ES-I3 (cell line): ENCODE results near the gene RBBP8NL.

Experiments used
- H3K36me3 ChIP-seq: 2 replicates; pipeline ENCODE4 v1.6.1; 2013; ENCODE audit warnings: mild to moderate bottlenecking, low read length, control low read depth, moderate library complexity; ENCODE audit not compliant: insufficient read depth
- H3K4me1 ChIP-seq: 2 replicates; pipeline ENCODE4 v1.6.1; 2013; ENCODE audit warnings: mild to moderate bottlenecking, control low read depth, low read length; ENCODE audit not compliant: insufficient read depth
- H3K9ac ChIP-seq: 2 replicates; pipeline ENCODE4 v1.6.1; 2013; ENCODE audit warnings: low read depth, mild to moderate bottlenecking, low read length, moderate library complexity
- H3K9me3 ChIP-seq: 2 replicates; pipeline ENCODE4 v1.6.1; 2013; ENCODE audit warnings: mild to moderate bottlenecking, low read length, moderate library complexity; ENCODE audit not compliant: control insufficient read depth, insufficient read depth

Gene RBBP8NL

GRCh38 chr20:62427172-62428001 is at the start of gene RBBP8NL:
Gene RBBP8NL, minus strand, starts transcription at chr20:62427539. Its CDS starts 7,892 bp downstream, at chr20:62419647.
- H3K4me1 ChIP-seq = no peaks in the 10 kb centered on the region
- H3K36me3 ChIP-seq = no peaks in the 10 kb centered on the region
- no peaks in the 10 kb centered on the region for H3K9me3 ChIP-seq
- no peak within 1 kb of the TSS for H3K9ac ChIP-seq

DNA sequence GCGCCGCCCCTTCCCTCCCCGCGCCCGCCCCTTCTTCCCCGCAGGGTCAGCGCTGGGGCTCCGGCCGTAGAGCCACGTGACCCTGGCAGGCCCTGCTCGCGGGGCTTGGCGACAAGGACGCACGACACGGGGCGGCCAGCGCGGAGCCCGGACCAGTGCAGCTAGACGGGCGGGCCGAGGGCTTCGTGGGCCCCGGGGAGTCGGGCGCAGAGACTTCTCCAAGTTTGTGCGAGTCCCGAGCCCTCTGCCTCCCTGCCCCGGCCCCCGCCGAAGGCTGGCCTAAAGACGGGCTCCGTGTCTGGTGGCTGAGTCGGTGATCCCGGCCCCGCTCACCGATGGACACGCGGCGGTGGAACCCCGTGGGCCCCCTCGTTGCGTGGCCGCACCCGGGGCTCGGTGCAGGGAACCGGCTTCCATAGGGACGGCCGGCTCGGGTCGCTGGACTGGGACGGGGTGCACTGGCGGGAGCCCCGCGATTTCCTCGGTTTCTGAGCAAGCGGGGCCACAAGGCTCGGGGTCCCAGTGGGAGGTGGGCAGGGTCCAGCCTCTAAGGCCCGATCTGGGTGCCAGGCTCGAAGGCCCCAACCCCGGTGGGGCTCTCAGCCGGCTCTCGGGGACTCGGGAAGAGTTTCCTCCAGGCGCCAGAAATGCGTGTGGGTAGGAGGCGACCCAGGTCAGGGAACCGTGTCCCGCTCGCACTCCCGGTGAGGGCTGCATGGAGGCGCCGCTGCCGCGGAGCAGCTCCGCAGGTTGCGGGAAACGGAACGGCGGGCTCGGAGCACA is 48.9 kb upstream of the RBBP8NL start:
- no peaks in the 10 kb centered on the region for H3K9me3 ChIP-seq
- no peaks in the 10 kb centered on the region for H3K36me3 ChIP-seq
- H3K4me1 ChIP-seq = peaks cover 2% of the 10 kb centered on the region; the same call in 1 of the 2 replicates
- H3K9ac ChIP-seq = peak overlapping the region; percentile 54; the same call in 1 of the 2 replicates

DNA sequence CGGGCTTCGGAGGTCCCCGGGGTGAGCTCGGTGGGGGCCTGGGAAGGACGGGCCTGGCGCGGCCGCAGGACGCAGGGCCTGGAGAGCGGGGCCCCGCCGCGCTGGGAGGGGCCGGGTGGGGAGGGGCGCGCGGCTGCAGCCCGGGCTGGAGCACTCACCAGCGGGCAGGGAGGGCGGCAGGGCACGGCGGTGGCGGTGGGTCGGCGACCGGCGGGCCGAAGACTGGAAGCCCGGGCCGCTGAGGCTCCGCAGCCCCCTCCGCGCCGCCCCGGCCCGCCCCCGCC is 48.4 kb upstream of the RBBP8NL start, which contains the start of gene GATA5:
GATA5 (minus strand) TSS at position 224 of the 284 bp plus-strand sequence. CDS start 474 bp downstream, outside the sequence.
- H3K9ac ChIP-seq = peak within 1 kb of the TSS; percentile 54
- no peaks in the 10 kb centered on the region for H3K9me3 ChIP-seq
- H3K4me1 ChIP-seq = peaks cover 2% of the 10 kb centered on the region; the same call in 1 of the 2 replicates
- H3K36me3 ChIP-seq = no peaks in the 10 kb centered on the region

DNA sequence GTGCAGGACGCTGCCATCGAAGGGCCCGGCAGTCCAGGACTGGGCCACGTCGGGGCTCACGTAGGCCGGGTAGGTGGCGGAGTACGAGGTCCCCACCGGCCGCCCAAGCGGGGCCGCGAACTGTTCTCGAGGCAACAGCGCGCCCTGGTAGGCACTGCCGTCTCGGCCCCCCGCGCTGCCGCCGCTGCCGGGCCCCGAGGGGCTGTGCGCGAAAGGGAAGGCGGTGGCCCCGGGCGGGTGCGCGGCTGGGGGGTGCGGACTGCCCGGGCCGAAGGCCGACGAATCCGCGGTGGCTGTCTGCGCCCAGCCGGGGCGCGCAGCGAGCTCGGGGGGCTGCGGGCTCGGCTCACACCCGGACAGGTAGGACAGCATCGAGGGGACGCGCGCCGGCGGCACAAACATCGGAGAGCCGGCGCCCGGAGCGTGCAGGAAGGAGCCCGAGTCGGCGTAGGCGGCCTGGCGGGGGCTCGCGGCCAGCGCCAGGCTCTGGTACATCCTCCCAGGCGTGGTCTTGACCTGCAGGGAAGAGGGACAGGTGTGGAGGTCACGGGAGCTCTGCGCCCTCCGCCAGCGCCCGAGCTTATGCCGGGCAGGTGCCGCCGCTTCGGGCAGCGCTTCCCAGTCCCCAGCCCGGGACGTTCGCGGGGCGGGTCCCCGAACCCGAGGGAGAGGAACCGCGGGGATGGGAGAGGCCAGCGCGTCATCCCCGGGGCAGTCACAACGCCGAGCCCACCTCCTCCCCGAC is 47.9 kb upstream of the RBBP8NL start:
- Histone ChIP-seq H3K4me1 (peaks cover 2% of the 10 kb centered on the region; the same call in 1 of the 2 replicates), H3K9me3 (no peaks in the 10 kb centered on the region), H3K9ac (peak overlapping the region; percentile 32), H3K36me3 (no peaks in the 10 kb centered on the region)

- Histone ChIP-seq H3K9me3 (no peaks in the 10 kb centered on the region), H3K36me3 (no peaks in the 10 kb centered on the region), H3K4me1 (peaks cover 2% of the 10 kb centered on the region; the same call in 1 of the 2 replicates), H3K9ac (peak overlapping the region; percentile 32; the same call in 1 of the 2 replicates)
Observed at GRCh38 chr20:62474604-62475026, 47.3 kb upstream of the RBBP8NL start.

GRCh38 chr20:62473717-62474603 is 46.6 kb upstream of the RBBP8NL start:
- no peaks in the 10 kb centered on the region for H3K36me3 ChIP-seq
- H3K4me1 ChIP-seq = peaks cover 2% of the 10 kb centered on the region; the same call in 1 of the 2 replicates
- no peaks in the 10 kb centered on the region for H3K9me3 ChIP-seq
- H3K9ac ChIP-seq = peak overlapping the region; percentile 32; the same call in 1 of the 2 replicates

DNA sequence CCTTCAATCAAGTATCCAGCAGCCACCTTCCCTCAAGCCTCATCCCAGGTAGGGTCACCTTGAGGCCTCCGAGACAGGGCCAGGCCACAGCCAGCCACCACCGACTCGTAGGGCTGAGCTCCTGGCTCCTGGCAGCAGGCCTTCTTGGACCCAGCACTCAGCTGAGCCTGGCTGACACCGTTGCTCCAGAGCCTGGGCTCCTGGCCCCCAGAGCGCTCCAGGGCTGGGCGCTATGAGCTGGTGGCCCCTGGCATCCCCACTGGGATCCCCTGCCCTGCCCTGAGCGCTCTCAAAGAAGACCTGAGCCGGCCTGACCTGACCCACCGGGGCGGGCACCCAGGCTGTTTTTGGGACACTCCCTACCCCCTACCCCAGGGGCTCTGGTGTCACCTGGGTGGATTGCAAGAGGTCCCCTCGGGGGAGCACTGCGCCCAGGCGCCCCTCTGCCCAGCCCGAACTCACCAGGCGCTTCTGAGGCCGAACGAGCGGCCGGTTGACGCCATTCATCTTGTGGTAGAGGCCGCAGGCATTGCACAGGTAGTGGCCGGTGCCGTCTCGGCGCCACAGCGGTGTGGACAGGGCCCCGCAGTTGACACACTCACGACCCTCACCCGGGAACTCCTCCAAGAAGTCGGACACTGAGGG is 45.7 kb upstream of the RBBP8NL start:
- no peaks in the 10 kb centered on the region for H3K9me3 ChIP-seq
- peaks cover 2% of the 10 kb centered on the region; the same call in 1 of the 2 replicates for H3K4me1 ChIP-seq
- no peak overlapping the region for H3K9ac ChIP-seq
- H3K36me3 ChIP-seq = no peaks in the 10 kb centered on the region

- H3K36me3 ChIP-seq = no peaks in the 10 kb centered on the region
- H3K4me1 ChIP-seq = no peaks in the 10 kb centered on the region
- no peaks in the 10 kb centered on the region for H3K9me3 ChIP-seq
- no peak overlapping the region for H3K9ac ChIP-seq
Observed at GRCh38 chr20:62472138-62472940, 45.0 kb upstream of the RBBP8NL start.

GRCh38 chr20:62470459-62470858 is 43.1 kb upstream of the RBBP8NL start:
- Histone ChIP-seq H3K9me3 (no peaks in the 10 kb centered on the region), H3K9ac (no peak overlapping the region), H3K4me1 (no peaks in the 10 kb centered on the region), H3K36me3 (no peaks in the 10 kb centered on the region)

- no peak overlapping the region for H3K9ac ChIP-seq
- H3K9me3 ChIP-seq = no peaks in the 10 kb centered on the region
- H3K36me3 ChIP-seq = no peaks in the 10 kb centered on the region
- no peaks in the 10 kb centered on the region for H3K4me1 ChIP-seq
Observed at GRCh38 chr20:62470001-62470400, 42.7 kb upstream of the RBBP8NL start.

DNA sequence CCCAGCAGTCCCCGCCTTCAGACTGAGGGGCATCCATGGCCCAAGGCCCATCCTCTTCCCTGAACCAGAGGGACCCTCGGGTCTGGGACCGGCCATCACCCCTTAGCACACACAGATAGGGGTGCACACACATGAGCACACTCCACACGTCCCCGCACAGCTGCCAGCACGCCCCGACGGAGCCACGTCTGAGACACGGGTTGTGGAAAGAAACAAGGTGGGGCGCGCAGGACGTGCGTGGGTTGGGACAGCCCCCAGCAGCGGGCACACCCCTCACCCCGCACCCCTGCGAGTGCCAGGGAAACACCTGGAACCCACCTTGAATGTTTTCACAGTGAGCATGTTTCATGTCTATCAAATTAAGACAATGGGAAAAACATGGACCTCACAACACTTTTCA is 42.0 kb upstream of the RBBP8NL start:
- Histone ChIP-seq H3K9me3 (no peaks in the 10 kb centered on the region), H3K36me3 (no peaks in the 10 kb centered on the region), H3K9ac (no peak overlapping the region), H3K4me1 (no peaks in the 10 kb centered on the region)

GRCh38 chr20:62466806-62467537 is 39.6 kb upstream of the RBBP8NL start:
- H3K36me3 ChIP-seq = no peaks in the 10 kb centered on the region
- H3K9me3 ChIP-seq = no peaks in the 10 kb centered on the region
- H3K9ac ChIP-seq = no peak overlapping the region
- no peaks in the 10 kb centered on the region for H3K4me1 ChIP-seq
